GM21619 (cell line): ENCODE data around the gene NEMP2.

Experiments
- ATAC-seq: cut with Tn5 transposase; IDR thresholded peaks from one replicate; pipeline ENCODE4 v1.9.1; 2021; ENCODE audit not compliant: unreplicated experiment

The NEMP2 gene

DNA sequence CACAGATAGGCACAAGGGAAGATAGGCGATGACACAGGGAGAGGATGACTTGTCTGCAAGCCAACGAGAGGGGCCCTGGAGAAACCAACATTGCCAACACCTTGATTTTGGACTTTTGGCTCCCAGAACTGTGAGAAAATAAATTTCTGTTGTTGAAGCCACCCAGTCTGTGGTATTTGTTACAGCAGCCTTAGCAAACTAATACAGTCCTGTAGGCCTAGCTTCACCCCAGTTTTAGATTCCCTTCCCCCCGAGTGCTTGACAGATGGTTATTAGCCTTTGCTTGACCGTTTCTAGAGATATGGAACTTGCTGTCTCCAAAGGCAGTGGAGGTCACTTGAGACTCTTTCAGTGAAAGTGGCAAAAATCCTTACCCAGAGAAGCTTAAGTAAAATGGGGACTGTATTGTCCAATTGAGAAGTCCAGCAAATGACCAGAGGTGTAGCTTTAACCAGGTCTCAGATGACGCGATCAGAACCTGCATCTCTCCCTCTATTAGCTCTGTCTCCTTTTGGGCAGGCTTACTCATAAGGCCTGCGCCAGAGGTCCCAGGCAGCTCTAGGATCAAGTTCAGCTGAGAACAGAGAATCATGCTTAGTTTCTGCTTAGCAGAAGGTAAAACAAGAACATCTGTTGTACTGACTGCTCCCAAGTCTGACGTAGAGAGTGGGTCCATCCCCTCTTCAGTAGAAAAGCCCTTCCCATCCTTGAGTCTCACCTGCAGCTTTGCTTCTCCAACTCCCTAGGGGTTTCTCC lies 76.0 kb downstream of the NEMP2 start:
- ATAC-seq, result no peak

DNA sequence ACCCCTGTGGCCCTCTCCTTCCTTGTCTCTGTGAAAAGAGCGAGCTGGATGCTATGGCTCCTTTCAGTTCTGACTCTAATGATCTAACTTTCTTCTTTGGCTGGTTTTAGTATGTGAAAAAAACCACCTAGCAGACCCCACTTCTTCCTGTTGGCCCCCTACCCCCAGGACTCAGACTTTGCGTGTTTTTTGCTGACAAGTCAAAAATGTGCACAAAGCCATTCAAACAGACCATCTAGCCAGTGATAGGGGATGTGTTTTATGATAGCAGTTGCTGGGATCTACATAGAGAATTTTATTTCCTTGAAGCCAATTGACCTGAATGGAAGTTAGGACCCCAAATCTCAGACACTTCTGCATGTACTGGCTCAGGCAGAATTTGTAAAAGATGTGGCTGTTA lies 77.3 kb downstream of the NEMP2 start:
- no peak for ATAC-seq

DNA sequence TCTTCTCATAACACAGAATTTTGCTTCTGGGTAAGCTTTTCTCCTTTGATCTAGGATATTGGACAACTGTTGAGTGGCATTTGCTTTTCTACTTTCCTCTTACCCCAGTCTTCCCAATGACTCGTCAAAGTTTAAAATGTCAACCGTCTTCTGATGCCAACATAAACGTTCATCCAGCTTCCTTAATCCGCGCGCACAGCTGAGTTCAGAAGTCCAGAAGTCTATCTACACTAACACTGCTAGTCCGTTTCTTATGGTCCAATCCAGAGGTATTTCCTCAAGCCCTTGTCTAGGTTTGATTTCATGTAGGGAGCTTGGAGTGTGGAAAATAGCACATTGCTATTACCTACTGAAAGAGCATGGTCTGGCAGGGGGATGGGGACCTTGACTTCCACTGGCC lies 77.7 kb downstream of the NEMP2 start:
- ATAC-seq, result no peak

DNA sequence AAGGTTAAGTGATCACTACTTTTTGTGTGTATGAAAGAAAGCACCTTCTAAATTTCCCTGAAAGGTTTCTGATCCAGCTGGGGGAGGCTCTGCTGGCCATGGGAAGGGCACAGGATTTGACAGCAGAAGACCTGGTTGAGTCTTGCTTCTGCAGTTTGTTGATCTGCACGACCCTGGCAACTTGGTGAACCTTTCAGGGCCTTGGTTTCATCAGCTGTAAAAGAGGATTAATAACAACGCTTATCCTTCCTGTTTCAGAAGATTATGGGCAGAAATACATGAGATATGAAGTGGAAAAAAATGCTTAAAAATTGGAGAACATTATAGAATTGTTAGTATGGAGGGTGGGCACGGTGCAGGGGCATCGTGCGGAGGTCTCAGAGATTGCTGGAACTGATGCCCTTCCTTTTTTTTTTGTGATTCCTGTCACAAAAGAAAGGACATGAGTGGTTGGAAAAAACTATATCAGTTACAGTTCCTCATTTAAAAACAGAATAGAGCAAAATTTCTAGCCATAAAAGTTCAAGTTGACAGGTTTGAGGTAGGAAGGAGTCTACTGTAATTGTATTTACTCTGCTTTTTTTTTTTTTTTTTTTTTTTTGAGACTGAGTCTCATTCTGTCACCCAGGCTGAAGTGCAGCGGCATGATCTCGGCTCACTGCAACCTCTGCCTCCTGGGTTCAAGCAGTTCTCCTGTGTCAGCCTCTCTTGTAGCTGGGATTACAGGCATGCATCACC lies 79.0 kb downstream of the NEMP2 start:
- no peak for ATAC-seq

DNA sequence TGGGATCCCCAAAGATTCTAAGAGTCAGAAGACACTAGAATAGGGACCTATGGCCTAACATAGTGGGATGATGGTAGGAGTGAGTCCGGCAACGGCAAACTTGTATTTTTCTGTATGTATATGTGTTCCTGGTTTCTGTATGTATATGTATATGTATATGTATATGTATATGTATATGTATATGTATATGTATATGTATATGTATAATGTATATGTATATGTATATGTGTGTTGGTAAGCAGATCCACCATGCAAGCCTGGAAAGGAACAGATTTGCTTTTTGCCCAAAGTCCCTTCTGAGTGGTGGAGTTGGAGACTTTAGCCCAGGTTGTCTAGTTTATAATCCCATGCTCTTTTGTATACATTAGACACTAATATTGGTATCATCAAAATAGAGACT lies 79.7 kb downstream of the NEMP2 start:
- no peak for ATAC-seq
